DMS153 treated with DMSO at 0.1 percent for 48 hours (cell line): ENCODE data around the gene TNFSF4.

ENCODE experiments used
- DNase-seq: peaks from one replicate; lab custom pipeline; 2025; ENCODE audit not compliant: unreplicated experiment; lab: John Stamatoyannopoulos, UW

TNFSF4 gene

GRCh38 chr1:173212952-173213491 lies 5.9 kb upstream of the TNFSF4 start:
- no peak for DNase-seq

GRCh38 chr1:173210716-173211231 lies 3.6 kb upstream of the TNFSF4 start:
- DNase-seq = no peak

- DNase-seq = no peak
These were observed 3.2 kb upstream of the TNFSF4 start for GRCh38 chr1:173210283-173210682.

GRCh38 chr1:173208868-173209267 lies 1.7 kb upstream of the TNFSF4 start:
- DNase-seq = no peak

- no peak for DNase-seq
These were observed 1.0 kb upstream of the TNFSF4 start for GRCh38 chr1:173208146-173208545.

- no peak for DNase-seq
These were observed 1.7 kb downstream of the TNFSF4 start for GRCh38 chr1:173205146-173206051.

- no peak for DNase-seq
These were observed 2.4 kb downstream of the TNFSF4 start for GRCh38 chr1:173204693-173205092.

- DNase-seq = peak; percentile 36
These were observed 4.5 kb downstream of the TNFSF4 start for GRCh38 chr1:173202424-173203145.

GRCh38 chr1:173201969-173202368 lies 5.2 kb downstream of the TNFSF4 start:
- DNase-seq = no peak

- no peak for DNase-seq
These were observed 11.5 kb downstream of the TNFSF4 start for GRCh38 chr1:173195596-173196088.

- no peak for DNase-seq
These were observed 13.5 kb downstream of the TNFSF4 start for GRCh38 chr1:173193639-173194038.

- no peak for DNase-seq
These were observed 16.0 kb downstream of the TNFSF4 start for GRCh38 chr1:173191011-173191705.

GRCh38 chr1:173190101-173190936 lies 16.8 kb downstream of the TNFSF4 start:
- DNase-seq = peak; percentile 80

- DNase-seq = no peak
These were observed 19.4 kb downstream of the TNFSF4 start for GRCh38 chr1:173187671-173188237.

- DNase-seq = no peak
These were observed 25.3 kb downstream of the TNFSF4 start for GRCh38 chr1:173181791-173182190.

- DNase-seq = no peak
These were observed 30.9 kb downstream of the TNFSF4 start for GRCh38 chr1:173176246-173176645.

- no peak for DNase-seq
These were observed 31.5 kb downstream of the TNFSF4 start for GRCh38 chr1:173175514-173176145.

- DNase-seq = no peak
These were observed 33.7 kb downstream of the TNFSF4 start for GRCh38 chr1:173173388-173173787.

GRCh38 chr1:173171152-173171551 lies 36.0 kb downstream of the TNFSF4 start:
- DNase-seq = no peak
